ENCODE measurements around the gene SPAG17.

- TF ChIP-seq CTCF (IDR thresholded peaks at IDR 0.05; ENCODE audit: low read depth, low read length, poor library complexity, severe bottlenecking) (no peak), EZH2phosphoT487 (IDR thresholded peaks at IDR 0.05; ENCODE audit: borderline replicate concordance, low read length) (no peak)
Observed at GRCh38 chr1:118012515-118013124, 172.4 kb downstream of the SPAG17 start.

All from DOHH2 (cell line).